Measurements from ENCODE around the gene MT1HL1. TPM values are rescaled to one million over a fixed set of nuclear protein-coding genes. Genes with fewer than 3 reads are reported as not detected.

The MT1HL1 gene
- total and polyA plus RNA-seq, 4 donors, result 0.78 TPM; not detected in 3

DNA sequence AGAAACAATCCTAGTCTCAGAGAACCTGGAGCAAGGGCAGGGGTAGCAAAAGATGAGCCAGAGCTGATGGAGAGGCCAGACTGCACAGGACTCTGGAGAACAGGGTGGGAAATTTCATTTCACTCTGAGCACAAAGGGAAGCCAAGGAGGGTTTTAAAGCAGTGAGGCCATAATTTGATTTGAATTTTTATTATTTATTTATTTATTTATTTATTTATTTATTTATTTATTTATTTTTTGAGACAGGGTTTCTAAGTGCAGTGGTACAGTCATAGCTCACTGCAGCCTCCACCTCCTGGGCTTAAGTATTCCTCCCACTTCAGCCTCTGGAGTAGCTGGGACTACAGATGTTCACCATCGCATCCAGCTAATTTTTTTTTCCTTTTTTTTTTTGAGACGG, 45.1 kb downstream of the MT1HL1 start:
- no peak for DNase-seq (ENCODE audit: low spot score)
- no peaks in the 10 kb centered on the region for H3K4me1 ChIP-seq (ENCODE audit: control insufficient read depth in 4 of 4, insufficient read depth in 4 of 4, low read length in 3 of 4)

More for the DNA sequence above, 45.1 kb downstream of the MT1HL1 start:
- TF ChIP-seq, protein P1, sequence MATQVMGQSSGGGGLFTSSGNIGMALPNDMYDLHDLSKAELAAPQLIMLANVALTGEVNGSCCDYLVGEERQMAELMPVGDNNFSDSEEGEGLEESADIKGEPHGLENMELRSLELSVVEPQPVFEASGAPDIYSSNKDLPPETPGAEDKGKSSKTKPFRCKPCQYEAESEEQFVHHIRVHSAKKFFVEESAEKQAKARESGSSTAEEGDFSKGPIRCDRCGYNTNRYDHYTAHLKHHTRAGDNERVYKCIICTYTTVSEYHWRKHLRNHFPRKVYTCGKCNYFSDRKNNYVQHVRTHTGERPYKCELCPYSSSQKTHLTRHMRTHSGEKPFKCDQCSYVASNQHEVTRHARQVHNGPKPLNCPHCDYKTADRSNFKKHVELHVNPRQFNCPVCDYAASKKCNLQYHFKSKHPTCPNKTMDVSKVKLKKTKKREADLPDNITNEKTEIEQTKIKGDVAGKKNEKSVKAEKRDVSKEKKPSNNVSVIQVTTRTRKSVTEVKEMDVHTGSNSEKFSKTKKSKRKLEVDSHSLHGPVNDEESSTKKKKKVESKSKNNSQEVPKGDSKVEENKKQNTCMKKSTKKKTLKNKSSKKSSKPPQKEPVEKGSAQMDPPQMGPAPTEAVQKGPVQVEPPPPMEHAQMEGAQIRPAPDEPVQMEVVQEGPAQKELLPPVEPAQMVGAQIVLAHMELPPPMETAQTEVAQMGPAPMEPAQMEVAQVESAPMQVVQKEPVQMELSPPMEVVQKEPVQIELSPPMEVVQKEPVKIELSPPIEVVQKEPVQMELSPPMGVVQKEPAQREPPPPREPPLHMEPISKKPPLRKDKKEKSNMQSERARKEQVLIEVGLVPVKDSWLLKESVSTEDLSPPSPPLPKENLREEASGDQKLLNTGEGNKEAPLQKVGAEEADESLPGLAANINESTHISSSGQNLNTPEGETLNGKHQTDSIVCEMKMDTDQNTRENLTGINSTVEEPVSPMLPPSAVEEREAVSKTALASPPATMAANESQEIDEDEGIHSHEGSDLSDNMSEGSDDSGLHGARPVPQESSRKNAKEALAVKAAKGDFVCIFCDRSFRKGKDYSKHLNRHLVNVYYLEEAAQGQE (IDR thresholded peaks at IDR 0.05), result no peak
- TF ChIP-seq SP1 (IDR thresholded peaks at IDR 0.05) (no peak), NR2F2 (IDR thresholded peaks at IDR 0.05) (no peak), FOXA2 (IDR thresholded peaks at IDR 0.05) (no peak), YY1 (IDR thresholded peaks at IDR 0.05) (no peak), TAF1 (conservative IDR thresholded peaks at IDR 0.05) (no peak), GABPA (IDR thresholded peaks at IDR 0.05 in 1 of 2, conservative IDR thresholded peaks at IDR 0.05 in 1 of 2) (no peak), EGR1 (IDR thresholded peaks at IDR 0.05; ENCODE audit: low read depth in 2 of 2) (no peak), HNF4G (IDR thresholded peaks at IDR 0.05) (no peak), HNF4A (conservative IDR thresholded peaks at IDR 0.05) (no peak), FOXA1 (IDR thresholded peaks at IDR 0.05) (no peak), JUND (IDR thresholded peaks at IDR 0.05) (no peak), RXRA (IDR thresholded peaks at IDR 0.05) (no peak), RAD21 (IDR thresholded peaks at IDR 0.05) (no peak)
- TF ChIP-seq, protein P2, sequence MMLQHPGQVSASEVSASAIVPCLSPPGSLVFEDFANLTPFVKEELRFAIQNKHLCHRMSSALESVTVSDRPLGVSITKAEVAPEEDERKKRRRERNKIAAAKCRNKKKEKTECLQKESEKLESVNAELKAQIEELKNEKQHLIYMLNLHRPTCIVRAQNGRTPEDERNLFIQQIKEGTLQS (IDR thresholded peaks at IDR 0.05), result no peak
- TF ChIP-seq, protein P3, sequence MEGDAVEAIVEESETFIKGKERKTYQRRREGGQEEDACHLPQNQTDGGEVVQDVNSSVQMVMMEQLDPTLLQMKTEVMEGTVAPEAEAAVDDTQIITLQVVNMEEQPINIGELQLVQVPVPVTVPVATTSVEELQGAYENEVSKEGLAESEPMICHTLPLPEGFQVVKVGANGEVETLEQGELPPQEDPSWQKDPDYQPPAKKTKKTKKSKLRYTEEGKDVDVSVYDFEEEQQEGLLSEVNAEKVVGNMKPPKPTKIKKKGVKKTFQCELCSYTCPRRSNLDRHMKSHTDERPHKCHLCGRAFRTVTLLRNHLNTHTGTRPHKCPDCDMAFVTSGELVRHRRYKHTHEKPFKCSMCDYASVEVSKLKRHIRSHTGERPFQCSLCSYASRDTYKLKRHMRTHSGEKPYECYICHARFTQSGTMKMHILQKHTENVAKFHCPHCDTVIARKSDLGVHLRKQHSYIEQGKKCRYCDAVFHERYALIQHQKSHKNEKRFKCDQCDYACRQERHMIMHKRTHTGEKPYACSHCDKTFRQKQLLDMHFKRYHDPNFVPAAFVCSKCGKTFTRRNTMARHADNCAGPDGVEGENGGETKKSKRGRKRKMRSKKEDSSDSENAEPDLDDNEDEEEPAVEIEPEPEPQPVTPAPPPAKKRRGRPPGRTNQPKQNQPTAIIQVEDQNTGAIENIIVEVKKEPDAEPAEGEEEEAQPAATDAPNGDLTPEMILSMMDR (IDR thresholded peaks at IDR 0.05; ENCODE audit: low read depth, low read length, missing input control), result no peak
- TF ChIP-seq, protein P4, sequence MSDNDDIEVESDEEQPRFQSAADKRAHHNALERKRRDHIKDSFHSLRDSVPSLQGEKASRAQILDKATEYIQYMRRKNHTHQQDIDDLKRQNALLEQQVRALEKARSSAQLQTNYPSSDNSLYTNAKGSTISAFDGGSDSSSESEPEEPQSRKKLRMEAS (IDR thresholded peaks at IDR 0.05), result no peak
- TF ChIP-seq, protein P5, sequence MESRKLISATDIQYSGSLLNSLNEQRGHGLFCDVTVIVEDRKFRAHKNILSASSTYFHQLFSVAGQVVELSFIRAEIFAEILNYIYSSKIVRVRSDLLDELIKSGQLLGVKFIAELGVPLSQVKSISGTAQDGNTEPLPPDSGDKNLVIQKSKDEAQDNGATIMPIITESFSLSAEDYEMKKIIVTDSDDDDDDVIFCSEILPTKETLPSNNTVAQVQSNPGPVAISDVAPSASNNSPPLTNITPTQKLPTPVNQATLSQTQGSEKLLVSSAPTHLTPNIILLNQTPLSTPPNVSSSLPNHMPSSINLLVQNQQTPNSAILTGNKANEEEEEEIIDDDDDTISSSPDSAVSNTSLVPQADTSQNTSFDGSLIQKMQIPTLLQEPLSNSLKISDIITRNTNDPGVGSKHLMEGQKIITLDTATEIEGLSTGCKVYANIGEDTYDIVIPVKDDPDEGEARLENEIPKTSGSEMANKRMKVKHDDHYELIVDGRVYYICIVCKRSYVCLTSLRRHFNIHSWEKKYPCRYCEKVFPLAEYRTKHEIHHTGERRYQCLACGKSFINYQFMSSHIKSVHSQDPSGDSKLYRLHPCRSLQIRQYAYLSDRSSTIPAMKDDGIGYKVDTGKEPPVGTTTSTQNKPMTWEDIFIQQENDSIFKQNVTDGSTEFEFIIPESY (IDR thresholded peaks at IDR 0.05), result no peak
- Histone ChIP-seq H3K4me3 (ENCODE audit: low read depth in 1 of 3, low read length in 3 of 3) (no peak overlapping the region), H3K9ac (ENCODE audit: low read depth in 1 of 2, low read length in 2 of 2) (no peak overlapping the region), H3K9me3 (ENCODE audit: control insufficient read depth in 4 of 4, low read length in 3 of 4) (peaks cover under 1 to 3% (median 2%) of the 10 kb centered on the region in 4 donors), H3K27me3 (ENCODE audit: control insufficient read depth in 4 of 4, insufficient read depth in 4 of 4, low read length in 3 of 4) (peaks cover 0 to 3% (median 0%) of the 10 kb centered on the region in 4 donors), H3K27ac (ENCODE audit: low read depth in 1 of 2, low read length in 2 of 2) (no peak overlapping the region), H3K36me3 (ENCODE audit: control insufficient read depth in 4 of 4, insufficient read depth in 3 of 4, low read depth in 1 of 4, low read length in 3 of 4) (no peaks in the 10 kb centered on the region)
- WGBS, result 100% methylated on average over 2 of the region's 2 CpGs
